Trophoblast cell (in vitro differentiated cells and primary cell): ENCODE results near the gene HIVEP3.

Experiments
- DNase-seq, 2 donors: peaks; one replicate each; pipeline ENCODE4 v3.0.0-alpha.2; 2016
- H2AFZ ChIP-seq: 2 replicates; pipeline ENCODE4 v1.6.1; 2013; ENCODE audit warnings: low read length, moderate library complexity, mild to moderate bottlenecking; ENCODE audit not compliant: insufficient read depth, poor library complexity
- H2AK5ac ChIP-seq: 2 replicates; pipeline ENCODE4 v1.6.1; 2013; ENCODE audit warnings: mild to moderate bottlenecking, low read length
- H2BK120ac ChIP-seq: 2 replicates; pipeline ENCODE4 v1.6.1; 2013; ENCODE audit warnings: low read length, mild to moderate bottlenecking, moderate library complexity; ENCODE audit not compliant: insufficient read depth, poor library complexity
- H2BK12ac ChIP-seq: 2 replicates; pipeline ENCODE4 v1.6.1; 2013; ENCODE audit warnings: mild to moderate bottlenecking, low read length, moderate library complexity
- H2BK5ac ChIP-seq: 2 replicates; pipeline ENCODE4 v1.6.1; 2013; ENCODE audit warnings: low read length, low read depth, moderate library complexity, mild to moderate bottlenecking; ENCODE audit not compliant: poor library complexity
- H3K14ac ChIP-seq: 2 replicates; pipeline ENCODE4 v1.6.1; 2013; ENCODE audit warnings: mild to moderate bottlenecking, low read length
- H3K18ac ChIP-seq: 2 replicates; pipeline ENCODE4 v1.6.1; 2013; ENCODE audit warnings: mild to moderate bottlenecking, low read length
- H3K23ac ChIP-seq: 2 replicates; pipeline ENCODE4 v1.6.1; 2013; ENCODE audit warnings: low read length
- H3K27ac ChIP-seq: 2 replicates; pipeline ENCODE4 v1.5.1; 2013; ENCODE audit warnings: low read depth, mild to moderate bottlenecking, inconsistent platforms, low read length, moderate library complexity
- H3K27me3 ChIP-seq: 2 replicates; pipeline ENCODE4 v1.6.1; 2013; ENCODE audit warnings: inconsistent platforms, mild to moderate bottlenecking, low read length, moderate library complexity; ENCODE audit not compliant: insufficient read depth
- H3K36me3 ChIP-seq, 2 experiments: 1 replicate in 1 of 2; 2 replicates in 1 of 2; pipeline ENCODE4 v1.6.1; 2013; ENCODE audit warnings: low read length in 2 of 2, mild to moderate bottlenecking in 2 of 2, moderate library complexity in 1 of 2; ENCODE audit not compliant: insufficient read depth in 2 of 2, control insufficient read depth in 1 of 2
- H3K4ac ChIP-seq: 2 replicates; pipeline ENCODE4 v1.6.1; 2013; ENCODE audit warnings: low read depth, mild to moderate bottlenecking, low read length, moderate library complexity
- H3K4me1 ChIP-seq, 2 experiments: 1 replicate in 1 of 2; 2 replicates in 1 of 2; pipeline ENCODE4 v1.6.1; 2013; ENCODE audit warnings: low read length in 2 of 2, mild to moderate bottlenecking in 2 of 2, moderate library complexity in 1 of 2; ENCODE audit not compliant: insufficient read depth in 2 of 2, control insufficient read depth in 1 of 2
- H3K4me2 ChIP-seq: 2 replicates; pipeline ENCODE4 v1.6.1; 2013; ENCODE audit warnings: inconsistent platforms, mild to moderate bottlenecking, low read length, moderate library complexity
- H3K4me3 ChIP-seq: 2 replicates; pipeline ENCODE4 v1.5.1; 2013; ENCODE audit warnings: mild to moderate bottlenecking, low read depth, low read length, inconsistent platforms
- H3K79me1 ChIP-seq: one replicate; pipeline ENCODE4 v1.6.1; 2013; ENCODE audit warnings: low read length
- H3K79me2 ChIP-seq: 2 replicates; pipeline ENCODE4 v1.6.1; 2013; ENCODE audit warnings: low read length, mild to moderate bottlenecking; ENCODE audit not compliant: control insufficient read depth, insufficient read depth, poor library complexity
- H3K9ac ChIP-seq: 2 replicates; pipeline ENCODE4 v1.6.1; 2013; ENCODE audit warnings: mild to moderate bottlenecking, low read length
- H3K9me3 ChIP-seq: 2 replicates; pipeline ENCODE4 v1.6.1; 2013; ENCODE audit warnings: low read depth, mild to moderate bottlenecking, control low read depth, inconsistent platforms, low read length; ENCODE audit not compliant: insufficient read depth
- H4K12ac ChIP-seq: 2 replicates; pipeline ENCODE4 v1.6.1; 2013; ENCODE audit warnings: low read depth, mild to moderate bottlenecking, low read length, moderate library complexity
- H4K8ac ChIP-seq: 2 replicates; pipeline ENCODE4 v1.6.1; 2013; ENCODE audit warnings: low read depth, mild to moderate bottlenecking, low read length, moderate library complexity
- H4K91ac ChIP-seq: one replicate; pipeline ENCODE4 v1.6.1; 2013; ENCODE audit warnings: low read depth, mild to moderate bottlenecking, low read length, moderate library complexity
- WGBS: extraction: QIAGEN DNeasy Blood & Tissue Kit; methylation state at CpG from one replicate; pipeline ENCODE4 v1.1.7; 2013; ENCODE audit warnings: missing lambda C conversion rate; ENCODE audit not compliant: insufficient read length, insufficient coverage; ENCODE audit errors: extremely low coverage; 5-methylcytosine and 5-hydroxymethylcytosine counted together

The HIVEP3 gene

DNA sequence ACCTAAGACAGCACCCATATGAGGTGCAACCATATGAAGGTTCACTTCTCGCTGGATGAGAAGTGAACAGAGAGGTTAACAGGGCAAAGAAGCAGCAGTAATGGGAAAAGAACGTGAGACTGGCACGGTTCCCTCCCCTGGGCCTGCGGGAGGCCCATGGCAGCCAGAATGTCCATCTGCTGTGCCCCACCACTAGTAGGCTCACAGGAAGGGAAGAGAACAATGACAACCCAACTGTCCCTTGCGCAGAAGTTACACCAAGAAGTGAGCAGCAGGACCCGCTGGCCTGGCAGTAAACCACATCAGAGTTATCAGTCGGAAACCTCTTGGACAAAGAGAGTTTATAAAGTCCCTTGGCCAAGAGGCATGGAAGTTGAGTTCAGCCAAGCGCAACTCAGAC, 11.3 kb downstream of the HIVEP3 start:
- Histone ChIP-seq H2BK5ac (no peak overlapping the region), H3K9ac (no peak overlapping the region), H4K12ac (no peak overlapping the region), H4K8ac (no peak overlapping the region), H3K79me1 (peaks cover 3% of the 10 kb centered on the region), H3K36me3 (no peaks in the 10 kb centered on the region), H2AK5ac (no peak overlapping the region), H3K4me2 (no peak overlapping the region), H3K79me2 (no peaks in the 10 kb centered on the region), H2AFZ (no peak overlapping the region), H3K27me3 (no peaks in the 10 kb centered on the region), H3K4ac (no peak overlapping the region), H2BK120ac (no peak overlapping the region), H3K9me3 (no peaks in the 10 kb centered on the region), H3K27ac (no peak overlapping the region), H4K91ac (no peak overlapping the region), H3K23ac (no peak overlapping the region), H3K4me3 (no peak overlapping the region), H2BK12ac (no peak overlapping the region), H3K14ac (no peak overlapping the region), H3K18ac (no peak overlapping the region), H3K4me1 (peaks cover 3 to 6% of the 10 kb centered on the region in 2 experiments)
- no peak for DNase-seq
- WGBS, result no CpG with 5 or more reads among the region's 8 CpGs

DNA sequence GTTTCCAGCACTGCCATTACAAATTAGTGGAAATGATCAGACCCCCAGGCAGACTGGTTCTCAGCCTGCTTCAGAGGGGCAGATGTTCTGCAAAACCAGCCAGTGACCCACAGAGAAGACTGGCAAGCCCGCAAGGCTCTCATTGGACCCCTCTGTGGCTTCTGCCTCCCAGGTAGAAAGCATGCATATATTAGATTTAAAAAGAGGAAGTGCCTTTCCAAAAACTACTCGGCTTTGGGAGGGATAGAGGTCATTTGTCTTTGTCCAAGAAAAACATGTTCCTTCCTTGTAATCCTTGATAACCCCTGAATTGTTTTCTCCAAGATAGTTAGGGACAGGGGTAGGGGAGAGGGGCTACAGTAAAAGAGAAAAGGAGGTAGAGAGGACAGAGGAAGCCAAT, 11.8 kb downstream of the HIVEP3 start:
- H3K18ac ChIP-seq, result no peak overlapping the region
- DNase-seq, result no peak
- H3K36me3 ChIP-seq, result no peaks in the 10 kb centered on the region
- no peak overlapping the region for H2BK120ac ChIP-seq
- H3K23ac ChIP-seq, result no peak overlapping the region
- H4K91ac ChIP-seq, result no peak overlapping the region
- no peak overlapping the region for H3K4me2 ChIP-seq
- no peak overlapping the region for H2AFZ ChIP-seq
- H3K27ac ChIP-seq, result no peak overlapping the region
- no peaks in the 10 kb centered on the region for H3K9me3 ChIP-seq
- no peak overlapping the region for H3K9ac ChIP-seq
- H3K4ac ChIP-seq, result no peak overlapping the region
- WGBS, result no CpG with 5 or more reads among the region's 2 CpGs
- H2BK12ac ChIP-seq, result no peak overlapping the region
- no peak overlapping the region for H2AK5ac ChIP-seq
- H3K4me3 ChIP-seq, result no peak overlapping the region
- H3K79me2 ChIP-seq, result no peaks in the 10 kb centered on the region
- no peak overlapping the region for H3K14ac ChIP-seq
- H3K27me3 ChIP-seq, result no peaks in the 10 kb centered on the region
- peaks cover 4% of the 10 kb centered on the region for H3K79me1 ChIP-seq
- no peak overlapping the region for H4K8ac ChIP-seq
- H4K12ac ChIP-seq, result no peak overlapping the region
- peaks cover 6 to 8% of the 10 kb centered on the region in 2 experiments for H3K4me1 ChIP-seq
- no peak overlapping the region for H2BK5ac ChIP-seq

DNA sequence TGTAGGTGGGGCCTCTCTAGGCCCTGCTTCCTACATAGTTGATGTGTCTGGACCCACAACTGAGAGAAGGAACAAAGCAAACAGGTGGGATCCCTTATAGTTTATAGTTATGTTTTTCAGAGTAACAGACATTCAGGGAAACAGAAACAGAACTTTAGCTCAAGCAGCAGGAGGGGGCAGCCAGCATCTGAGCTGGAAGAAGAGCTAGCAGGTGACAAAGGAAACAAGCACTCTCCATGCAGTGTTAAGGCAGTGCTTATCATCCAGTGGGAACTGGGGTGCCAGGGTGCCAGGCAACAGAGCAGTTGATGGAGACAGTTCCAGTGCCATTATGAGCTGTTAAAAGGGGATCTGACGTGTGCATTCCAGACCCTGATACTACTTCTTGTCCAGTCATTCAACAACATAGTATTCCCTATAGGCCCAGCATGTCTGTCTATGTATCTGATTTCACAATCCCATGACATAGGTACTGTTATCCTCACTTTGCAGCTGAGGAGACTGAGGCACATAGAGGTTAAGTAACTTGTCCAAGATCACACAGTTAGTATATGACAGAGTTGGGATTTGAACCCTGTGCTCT, 13.5 kb downstream of the HIVEP3 start:
- Histone ChIP-seq H4K91ac (no peak overlapping the region), H2BK120ac (no peak overlapping the region), H2BK5ac (no peak overlapping the region), H3K36me3 (no peaks in the 10 kb centered on the region), H3K14ac (no peak overlapping the region), H3K4me1 (peaks cover 20 to 21% of the 10 kb centered on the region in 2 experiments), H3K9me3 (no peaks in the 10 kb centered on the region), H3K4me2 (no peak overlapping the region), H3K9ac (no peak overlapping the region), H4K8ac (no peak overlapping the region), H2BK12ac (no peak overlapping the region), H3K79me1 (peaks cover 18% of the 10 kb centered on the region), H3K27ac (no peak overlapping the region), H3K23ac (no peak overlapping the region), H2AK5ac (no peak overlapping the region), H4K12ac (no peak overlapping the region), H3K4me3 (no peak overlapping the region), H3K4ac (no peak overlapping the region), H2AFZ (no peak overlapping the region), H3K27me3 (no peaks in the 10 kb centered on the region), H3K18ac (no peak overlapping the region), H3K79me2 (no peaks in the 10 kb centered on the region)
- no CpG with 5 or more reads among the region's 1 CpG for WGBS
- DNase-seq, result peak in 1 of 2 donors; percentile 52

DNA sequence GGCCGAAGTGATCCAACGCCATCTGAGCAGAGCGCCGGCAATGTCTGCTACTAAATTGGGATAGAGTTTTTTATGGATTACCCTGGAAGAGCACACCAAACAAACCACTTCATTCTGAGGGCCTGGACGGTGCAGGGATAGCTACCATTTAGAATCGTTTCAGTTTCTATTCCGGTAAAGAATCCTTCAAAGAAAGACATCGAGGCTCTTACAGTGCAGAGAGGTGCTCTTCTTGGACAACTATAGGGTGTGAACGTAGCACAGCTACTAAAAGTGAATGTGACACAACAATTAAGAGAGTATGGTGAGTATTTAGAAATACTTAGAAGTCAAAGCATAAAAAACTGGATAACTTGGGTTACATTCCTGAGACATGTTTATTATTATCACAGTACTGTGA, 16.1 kb downstream of the HIVEP3 start:
- no peak overlapping the region for H3K9ac ChIP-seq
- H3K79me2 ChIP-seq, result no peaks in the 10 kb centered on the region
- no peaks in the 10 kb centered on the region for H3K27me3 ChIP-seq
- no peak overlapping the region for H2AFZ ChIP-seq
- no peak overlapping the region for H3K23ac ChIP-seq
- no peaks in the 10 kb centered on the region for H3K36me3 ChIP-seq
- peak overlapping the region; percentile 90 for H4K91ac ChIP-seq
- H3K4me3 ChIP-seq, result no peak overlapping the region
- peaks cover 25% of the 10 kb centered on the region for H3K79me1 ChIP-seq
- no peak overlapping the region for H3K18ac ChIP-seq
- peaks cover 25 to 28% of the 10 kb centered on the region in 2 experiments for H3K4me1 ChIP-seq
- H3K9me3 ChIP-seq, result no peaks in the 10 kb centered on the region
- no peak overlapping the region for H2AK5ac ChIP-seq
- peak overlapping the region; percentile 63 for H3K27ac ChIP-seq
- H4K8ac ChIP-seq, result peak overlapping the region; percentile 55
- H3K14ac ChIP-seq, result peak overlapping the region; percentile 56
- H2BK5ac ChIP-seq, result peak overlapping the region; percentile 62
- WGBS, result no CpG with 5 or more reads among the region's 9 CpGs
- H4K12ac ChIP-seq, result no peak overlapping the region
- peak overlapping the region; percentile 89 for H2BK12ac ChIP-seq
- H3K4me2 ChIP-seq, result peak overlapping the region; percentile 18
- DNase-seq, result no peak
- no peak overlapping the region for H3K4ac ChIP-seq
- peak overlapping the region; percentile 61 for H2BK120ac ChIP-seq
